Muscle of leg (tissue), 11 donors: ENCODE measurements around the gene EXOC7. TPM values are rescaled to one million over a fixed set of nuclear protein-coding genes. Genes with fewer than 3 reads are reported as not detected.

Experiments used
- DNase-seq: peaks from one replicate; pipeline ENCODE4 v3.0.0; 2013
- H3K27ac ChIP-seq: one replicate; pipeline ENCODE4 v1.5.1; 2013; ENCODE audit warnings: mild to moderate bottlenecking, low read length, control low read depth
- H3K27me3 ChIP-seq: one replicate; pipeline ENCODE4 v1.6.1; 2013; ENCODE audit warnings: low read length; ENCODE audit not compliant: control insufficient read depth, insufficient read depth
- H3K36me3 ChIP-seq: one replicate; pipeline ENCODE4 v1.6.1; 2013; ENCODE audit warnings: low read length; ENCODE audit not compliant: control insufficient read depth, insufficient read depth
- H3K4me1 ChIP-seq: one replicate; pipeline ENCODE4 v1.6.1; 2013; ENCODE audit warnings: low read length; ENCODE audit not compliant: control insufficient read depth, insufficient read depth
- H3K4me3 ChIP-seq: one replicate; pipeline ENCODE4 v1.5.1; 2013; ENCODE audit warnings: low read length, control low read depth
- H3K9me3 ChIP-seq: replicated peaks from 2 replicates; pipeline ENCODE4 v1.6.1; 2013; ENCODE audit warnings: low read depth, low read length; ENCODE audit not compliant: control insufficient read depth
- whole genome bisulfite sequencing: methylation state at CpG from one replicate; pipeline ENCODE4 v1.1.5; 2013; ENCODE audit warnings: missing lambda C conversion rate; ENCODE audit not compliant: insufficient coverage; 5-methylcytosine and 5-hydroxymethylcytosine counted together
- polyA plus RNA-seq, 8 donors: library from polyadenylated mRNA; unstranded; fragments of 120-200 nt; gene quantifications; one replicate each; pipeline versions ENCODE4 v1.2.1 to v1.2.3, GENCODE V29; 2013; ENCODE audit warnings: inconsistent platforms in 1 of 8, low replicate concordance in 1 of 8; ENCODE audit not compliant: insufficient read length in 8 of 8, insufficient read depth in 1 of 8
- total RNA-seq: library from RNA; stranded (reverse); fragments of 120-200 nt; gene quantifications from one replicate; pipeline ENCODE4 v1.2.4, GENCODE V29; 2013

EXOC7 gene
- total and polyA plus RNA-seq, 9 donors: 62.3 to 87.7 (median 78.9) TPM

DNA sequence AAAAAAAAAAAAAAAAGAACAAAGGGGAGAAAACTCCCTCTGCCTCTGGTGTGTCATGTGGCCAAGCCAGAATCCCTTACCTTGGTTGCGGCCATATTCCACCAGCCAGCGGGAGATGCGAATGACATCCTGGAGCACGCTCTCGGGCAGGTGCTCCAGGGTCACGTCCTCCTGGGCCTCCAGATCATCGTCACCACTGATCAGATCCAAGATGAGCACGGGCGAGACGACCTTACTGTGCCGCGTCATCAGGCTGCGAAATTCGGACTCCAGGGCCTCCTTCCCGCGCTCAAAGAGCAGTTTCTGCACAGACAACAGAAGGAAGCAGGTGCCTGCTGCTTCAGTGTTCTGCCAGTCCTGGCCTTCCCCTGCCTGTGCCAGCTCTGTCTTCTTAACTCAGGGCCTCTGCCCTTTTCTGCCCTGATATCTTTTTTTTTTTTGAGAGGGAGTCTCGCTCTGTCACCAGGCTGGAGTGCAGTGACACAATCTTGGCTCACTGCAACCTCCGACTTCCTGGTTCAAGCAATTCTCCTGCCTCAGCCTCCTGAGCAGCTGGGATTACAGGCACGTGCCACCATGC is 5.8 kb downstream of the EXOC7 start:
- H3K27me3 ChIP-seq: no peaks in the 10 kb centered on the region
- 95% methylated on average over 17 of the region's 19 CpGs for WGBS
- DNase-seq: no peak
- no peak overlapping the region for H3K27ac ChIP-seq
- peaks cover 8% of the 10 kb centered on the region for H3K4me1 ChIP-seq
- H3K9me3 ChIP-seq: no peaks in the 10 kb centered on the region
- peaks cover 79% of the 10 kb centered on the region for H3K36me3 ChIP-seq
- no peak overlapping the region for H3K4me3 ChIP-seq

DNA sequence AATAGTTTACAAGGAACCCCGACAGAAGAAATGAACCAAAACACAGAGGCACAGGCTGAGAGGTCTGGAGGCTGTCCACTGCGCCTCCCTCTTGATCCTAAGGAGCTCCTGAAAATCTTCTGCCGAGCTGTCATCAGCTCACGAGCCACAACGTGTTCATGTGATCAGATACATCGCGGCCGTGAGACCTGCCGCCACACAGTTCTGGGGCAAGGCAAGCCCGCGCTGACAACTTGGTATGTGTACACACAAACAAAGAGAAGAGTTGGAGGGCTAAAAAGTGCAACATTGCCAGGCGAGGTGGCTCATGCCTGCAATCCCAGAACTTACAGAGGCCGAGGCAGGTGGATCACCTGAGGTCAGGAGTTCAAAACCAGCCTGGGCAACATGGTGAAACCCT is 7.6 kb downstream of the EXOC7 start:
- no peak overlapping the region for H3K27ac ChIP-seq
- peaks cover 82% of the 10 kb centered on the region for H3K36me3 ChIP-seq
- H3K27me3 ChIP-seq: no peaks in the 10 kb centered on the region
- H3K4me3 ChIP-seq: no peak overlapping the region
- WGBS: 96% methylated on average over 10 of the region's 13 CpGs
- no peaks in the 10 kb centered on the region for H3K4me1 ChIP-seq
- no peaks in the 10 kb centered on the region for H3K9me3 ChIP-seq
- no peak for DNase-seq

DNA sequence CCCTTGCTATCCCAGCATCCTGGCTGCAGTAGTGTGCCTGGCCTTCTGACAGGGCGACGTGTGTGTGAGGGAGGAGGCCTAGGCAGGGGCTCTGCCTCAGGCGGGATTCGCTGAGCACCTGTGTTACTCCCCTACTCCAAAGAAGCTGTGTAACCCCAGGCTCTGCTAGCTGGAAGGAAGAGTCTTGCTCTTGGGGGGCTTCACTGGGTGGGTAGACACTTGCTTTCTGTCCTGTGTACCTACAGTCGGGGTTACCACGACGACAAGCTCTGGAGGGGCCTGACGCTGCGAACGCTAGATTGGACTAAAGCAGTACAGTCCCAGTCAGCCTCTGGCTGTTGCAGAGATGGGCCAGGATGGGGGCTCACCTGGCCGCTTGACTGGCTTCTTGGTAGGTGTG is 9.5 kb downstream of the EXOC7 start:
- Histone ChIP-seq H3K27ac (no peak overlapping the region), H3K27me3 (no peaks in the 10 kb centered on the region), H3K36me3 (peaks cover 84% of the 10 kb centered on the region), H3K4me3 (no peak overlapping the region), H3K9me3 (no peaks in the 10 kb centered on the region), H3K4me1 (no peaks in the 10 kb centered on the region)
- no peak for DNase-seq
- WGBS: 95% methylated on average over 6 of the region's 11 CpGs

DNA sequence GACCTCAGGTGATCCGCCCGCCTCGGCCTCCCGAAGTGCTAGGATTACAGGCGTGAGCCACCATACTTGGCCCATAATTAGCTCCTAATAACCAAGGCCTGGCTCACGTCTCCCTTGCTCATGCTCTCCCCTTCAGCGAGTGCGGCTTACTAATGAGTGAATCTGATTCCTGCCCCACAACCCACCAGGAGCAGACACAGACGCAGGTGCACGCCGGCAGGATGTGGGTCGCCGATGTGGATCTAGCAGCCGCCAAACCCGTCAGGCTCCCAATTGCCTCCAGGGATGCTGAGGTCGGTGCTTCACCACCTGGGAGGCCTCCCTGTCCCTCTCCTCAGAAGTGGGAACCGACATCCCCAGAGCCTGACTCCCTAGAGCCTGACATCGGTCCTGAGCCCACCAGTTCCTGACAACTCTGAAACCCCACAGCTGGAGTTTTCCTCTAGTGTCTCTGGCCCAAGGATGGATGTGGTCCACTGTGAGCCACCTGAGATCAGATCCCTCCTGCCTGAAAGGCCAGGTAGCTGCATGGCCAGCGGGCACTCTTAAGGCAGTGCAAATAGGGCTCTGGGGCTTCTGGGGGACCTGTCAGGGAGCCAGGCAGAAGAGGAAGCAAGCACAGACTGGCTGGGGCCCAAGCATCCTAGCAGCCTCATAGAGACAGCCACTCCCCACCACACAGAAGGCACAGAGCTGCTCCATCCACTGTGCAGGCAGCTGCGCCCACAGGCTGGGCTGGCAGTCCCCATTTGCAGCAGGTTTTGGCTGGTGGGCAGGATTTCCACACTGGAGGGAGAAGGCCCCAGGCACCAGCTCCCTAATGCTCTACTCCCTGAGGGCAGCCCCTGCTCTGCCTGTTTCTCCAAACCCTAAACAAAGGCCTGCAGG is 10.8 kb downstream of the EXOC7 start:
- Histone ChIP-seq H3K4me3 (no peak overlapping the region), H3K27me3 (no peaks in the 10 kb centered on the region), H3K27ac (no peak overlapping the region), H3K36me3 (peaks cover 90% of the 10 kb centered on the region), H3K4me1 (no peaks in the 10 kb centered on the region), H3K9me3 (no peaks in the 10 kb centered on the region)
- 86% methylated on average over 17 of the region's 20 CpGs for WGBS
- no peak for DNase-seq

DNA sequence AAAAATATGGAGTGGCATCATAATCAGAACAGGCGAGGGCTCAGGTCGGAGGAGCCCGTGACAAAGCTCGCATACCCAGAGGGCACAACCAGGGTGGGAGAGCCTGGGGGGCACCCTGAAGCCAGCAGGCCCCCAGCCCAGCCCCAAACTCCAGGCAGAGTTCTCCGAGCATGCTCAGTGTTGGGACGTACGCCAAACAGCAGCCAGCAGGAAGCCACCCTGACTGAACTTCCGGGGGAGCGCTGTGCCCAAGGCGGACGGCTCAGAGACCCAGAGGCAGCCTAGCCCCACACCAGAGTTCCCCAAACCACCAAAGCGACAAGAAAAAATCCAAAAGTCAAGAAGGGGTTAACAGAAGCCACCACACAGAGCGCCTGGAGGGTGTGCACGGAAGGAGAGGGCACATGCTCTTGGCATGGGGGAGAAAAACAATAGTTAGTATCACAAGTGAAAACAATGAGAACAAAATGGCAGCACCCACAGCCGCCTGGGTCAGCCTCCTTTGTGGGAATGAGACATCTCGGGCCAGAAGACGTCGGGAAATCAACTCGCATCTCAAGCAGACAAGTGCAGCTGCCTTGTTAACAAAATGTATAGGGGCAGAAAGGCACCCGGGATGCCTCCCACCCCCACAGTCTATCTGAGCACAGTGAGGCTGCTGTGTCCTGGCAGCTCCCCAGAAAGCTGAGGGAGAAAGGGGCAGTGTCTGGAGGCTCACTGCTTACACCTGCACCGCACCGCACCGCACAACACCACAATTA is 11.9 kb downstream of the EXOC7 start:
- whole genome bisulfite sequencing: 68% methylated on average over 12 of the region's 23 CpGs
- Histone ChIP-seq H3K27me3 (no peaks in the 10 kb centered on the region), H3K9me3 (no peaks in the 10 kb centered on the region), H3K4me3 (no peak overlapping the region), H3K4me1 (no peaks in the 10 kb centered on the region), H3K27ac (no peak overlapping the region), H3K36me3 (peaks cover 90% of the 10 kb centered on the region)
- DNase-seq: no peak

DNA sequence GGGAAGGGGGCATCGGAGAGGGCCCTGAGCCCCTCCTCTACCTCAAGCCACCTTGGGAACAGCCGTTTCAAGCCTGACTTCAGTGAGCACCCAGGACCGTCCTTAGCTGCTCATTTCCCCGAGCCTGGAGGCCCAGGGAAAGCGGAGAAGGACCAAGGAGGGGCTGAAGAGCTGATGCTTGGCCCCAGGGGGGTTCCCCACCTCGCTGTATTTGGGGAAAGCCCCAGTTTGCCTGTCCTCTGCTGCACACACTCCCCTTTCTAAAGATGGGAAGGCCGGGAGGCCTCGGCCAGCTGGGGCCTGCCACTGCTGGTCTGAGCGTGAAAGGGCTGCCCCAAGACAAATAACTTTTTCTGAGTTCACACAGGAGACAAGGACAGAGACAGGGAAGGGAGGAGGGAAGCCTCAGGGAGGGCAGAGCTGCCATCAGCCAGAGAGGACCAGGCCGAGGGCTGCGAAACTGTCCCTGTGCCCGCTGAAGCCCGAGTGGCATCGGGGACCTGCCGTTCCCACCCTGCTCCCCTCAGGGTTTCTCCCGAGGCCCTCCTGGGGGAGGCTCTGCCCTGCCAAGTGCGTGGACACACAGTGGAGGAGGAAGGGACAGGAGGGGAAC is 13.0 kb downstream of the EXOC7 start:
- no peak for DNase-seq
- H3K9me3 ChIP-seq: no peaks in the 10 kb centered on the region
- H3K36me3 ChIP-seq: peaks cover 95% of the 10 kb centered on the region
- H3K27ac ChIP-seq: no peak overlapping the region
- H3K4me1 ChIP-seq: no peaks in the 10 kb centered on the region
- no peaks in the 10 kb centered on the region for H3K27me3 ChIP-seq
- H3K4me3 ChIP-seq: no peak overlapping the region
- 75% methylated on average over 2 of the region's 17 CpGs for WGBS

DNA sequence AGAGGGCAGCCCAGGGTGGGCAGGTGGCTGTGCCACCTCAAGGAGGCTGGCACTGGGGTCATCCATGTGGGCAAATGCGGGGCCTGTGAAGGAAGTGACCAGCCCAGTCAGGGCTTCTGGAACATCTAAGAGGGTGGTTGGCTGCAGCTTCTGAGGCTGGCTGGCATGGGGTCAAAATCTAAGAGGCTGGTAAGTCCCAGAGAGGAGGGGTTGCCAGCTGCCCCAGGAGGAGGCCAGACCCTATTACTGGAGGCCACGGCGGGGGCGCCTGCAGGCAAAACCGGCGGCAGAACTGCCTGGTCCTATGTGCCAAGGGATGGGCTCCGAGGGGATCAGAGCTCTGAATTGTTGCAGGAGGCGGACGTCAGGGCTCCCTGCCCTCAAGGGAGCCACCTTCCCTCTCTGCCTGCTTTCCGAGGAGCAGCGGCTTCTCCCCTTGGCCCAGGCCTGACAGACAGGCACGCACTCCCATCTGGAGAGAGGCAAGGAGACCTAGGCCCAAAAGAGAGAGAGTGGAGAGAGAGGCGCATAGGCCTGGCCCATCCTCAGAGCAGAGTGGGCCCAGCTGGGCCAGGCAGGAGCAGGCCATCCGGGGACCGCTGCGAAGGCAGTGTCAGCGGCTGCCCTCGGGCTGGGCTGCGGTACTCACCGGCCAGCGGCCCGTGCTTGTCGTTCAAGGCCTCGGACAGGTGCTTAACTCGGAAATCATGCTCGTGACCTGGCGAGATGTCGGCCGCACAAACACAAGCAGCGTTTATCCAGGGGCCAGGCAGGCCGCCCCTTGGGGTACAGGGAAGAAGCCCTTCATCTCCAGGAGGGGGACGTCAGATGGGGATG is 13.7 kb downstream of the EXOC7 start:
- H3K4me3 ChIP-seq: no peak overlapping the region
- no peaks in the 10 kb centered on the region for H3K27me3 ChIP-seq
- no peak overlapping the region for H3K27ac ChIP-seq
- WGBS: 86% methylated on average over 27 of the region's 32 CpGs
- no peak for DNase-seq
- H3K9me3 ChIP-seq: no peaks in the 10 kb centered on the region
- H3K36me3 ChIP-seq: peaks cover 96% of the 10 kb centered on the region
- no peaks in the 10 kb centered on the region for H3K4me1 ChIP-seq

DNA sequence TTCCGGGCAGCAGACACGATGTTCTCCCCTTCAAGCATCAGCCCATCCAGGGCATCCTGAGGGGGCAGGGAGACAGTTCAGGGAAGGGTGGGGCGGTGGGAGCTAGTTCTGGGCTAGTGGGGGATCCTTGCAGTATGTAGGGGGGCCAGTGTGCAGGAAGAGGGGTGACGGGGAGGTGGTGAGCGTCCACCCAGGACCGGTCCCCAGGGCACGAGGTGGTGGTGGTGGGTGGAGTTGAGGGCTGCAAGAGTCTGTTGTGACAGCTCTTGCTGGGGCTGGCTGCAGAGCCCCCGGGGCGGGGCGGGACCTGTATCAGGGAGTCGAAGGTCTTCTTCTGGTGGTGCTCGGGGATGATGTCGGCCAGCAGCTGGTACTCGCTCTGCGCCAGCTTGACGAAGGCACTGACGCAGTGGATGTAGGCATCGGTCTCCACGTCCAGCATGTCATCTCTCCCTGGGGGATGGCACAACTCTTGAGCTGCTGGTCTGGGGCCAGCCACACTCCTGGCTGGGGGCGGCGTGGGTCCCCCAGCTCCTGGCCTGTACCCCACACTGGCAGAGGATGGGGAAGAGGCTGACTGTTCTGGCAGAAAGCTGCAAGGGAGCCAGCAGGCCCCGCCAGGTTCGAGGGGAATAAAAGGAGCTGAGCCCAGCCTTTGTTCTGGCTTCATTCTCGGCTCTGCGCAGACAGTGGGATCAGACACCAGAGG is 14.6 kb downstream of the EXOC7 start:
- DNase-seq: no peak
- no peaks in the 10 kb centered on the region for H3K27me3 ChIP-seq
- WGBS: 90% methylated on average over 25 of the region's 25 CpGs
- no peak overlapping the region for H3K4me3 ChIP-seq
- no peaks in the 10 kb centered on the region for H3K9me3 ChIP-seq
- no peak overlapping the region for H3K27ac ChIP-seq
- H3K4me1 ChIP-seq: no peaks in the 10 kb centered on the region
- H3K36me3 ChIP-seq: peaks cover 96% of the 10 kb centered on the region
